ENCODE measurements around the gene MYL6B. TPM values are rescaled to one million over a fixed set of nuclear protein-coding genes. Genes with fewer than 3 reads are reported as not detected.
A peak's percentile ranks its signal among the peaks of the same experiment; 100 is the strongest.

The MYL6B gene
- total RNA-seq, 1 experiment from 2014 or later: 66.5 TPM

DNA sequence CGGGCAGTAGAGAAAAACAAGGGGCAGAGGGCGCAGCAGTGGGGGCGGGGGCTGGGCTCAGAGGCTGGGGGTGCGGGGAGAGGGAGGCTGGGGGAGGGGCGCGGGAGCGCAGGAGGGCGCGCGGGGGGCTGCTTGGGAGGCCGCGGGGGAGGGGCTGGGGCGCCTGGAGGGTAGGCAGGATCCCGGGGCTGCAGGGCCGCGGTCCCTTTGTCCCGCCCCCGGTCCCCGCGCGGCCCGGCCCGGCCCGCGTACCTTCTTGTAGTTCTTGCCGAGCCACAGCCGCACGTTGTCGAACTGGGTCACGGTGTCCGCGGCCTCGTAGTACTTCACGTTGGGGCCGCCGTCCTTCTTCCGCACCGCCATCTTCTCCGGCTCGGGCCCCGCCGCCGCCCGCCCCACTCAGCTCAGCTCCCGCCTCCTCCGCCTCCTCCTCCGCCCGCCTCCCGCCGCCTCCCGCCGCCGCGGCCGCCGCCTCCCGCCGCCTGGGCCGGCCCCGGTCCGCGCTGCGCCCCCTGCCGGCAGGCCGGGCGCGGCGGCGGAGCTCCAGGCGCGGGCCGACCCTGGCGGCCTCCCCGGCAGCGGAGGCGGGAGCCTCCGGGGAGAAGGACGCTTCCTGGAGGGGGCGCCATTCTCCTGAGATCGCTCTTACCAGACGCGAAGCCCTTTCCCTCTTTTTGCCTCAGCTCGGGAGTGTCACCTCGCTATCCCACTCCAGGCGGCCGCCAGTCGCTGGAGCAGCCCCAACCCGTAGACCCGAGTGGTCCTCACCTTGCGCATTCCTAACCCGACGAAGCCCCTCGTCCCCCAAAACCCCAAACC, 36.9 kb downstream of the MYL6B start, which contains the start of gene SMARCC2:
Gene SMARCC2 (minus strand): TSS at position 385 of the 819 bp plus-strand sequence. CDS start 22 bp downstream, at position 363.
- DNase-seq (ENCODE audit: low read depth, low spot score) (peak; percentile 64), ATAC-seq (peak; percentile 91)
- Histone ChIP-seq H3K4me3 (ENCODE audit: low read depth in 2 of 2, low read length in 2 of 2) (peak within 1 kb of the TSS; percentile 77 to 98), H3K27ac (ENCODE audit: low read length) (peak within 1 kb of the TSS; percentile 95), H3K36me3 (ENCODE audit: control insufficient read depth, insufficient read depth, low read length) (peaks cover 17% of the 10 kb centered on the region), H3K27me3 (ENCODE audit: control insufficient read depth, insufficient read depth, low read length) (no peaks in the 10 kb centered on the region), H3K4me1 (ENCODE audit: control insufficient read depth, insufficient read depth, low read length) (peaks cover 12% of the 10 kb centered on the region), H3K9me3 (ENCODE audit: control insufficient read depth, insufficient read depth, low read depth, low read length) (no peaks in the 10 kb centered on the region)
- TF ChIP-seq POLR2AphosphoS5 (IDR thresholded peaks at IDR 0.05; ENCODE audit: low read depth, low read length) (peak; percentile 57), SIN3A (IDR thresholded peaks at IDR 0.05; ENCODE audit: borderline replicate concordance, insufficient read depth, low read depth, low read length) (peak; percentile 89; the same call in 1 of the 2 replicates), TCF7L2 (IDR thresholded peaks at IDR 0.05; ENCODE audit: low read depth, low read length) (no peak)
- TF ChIP-seq, protein P1, sequence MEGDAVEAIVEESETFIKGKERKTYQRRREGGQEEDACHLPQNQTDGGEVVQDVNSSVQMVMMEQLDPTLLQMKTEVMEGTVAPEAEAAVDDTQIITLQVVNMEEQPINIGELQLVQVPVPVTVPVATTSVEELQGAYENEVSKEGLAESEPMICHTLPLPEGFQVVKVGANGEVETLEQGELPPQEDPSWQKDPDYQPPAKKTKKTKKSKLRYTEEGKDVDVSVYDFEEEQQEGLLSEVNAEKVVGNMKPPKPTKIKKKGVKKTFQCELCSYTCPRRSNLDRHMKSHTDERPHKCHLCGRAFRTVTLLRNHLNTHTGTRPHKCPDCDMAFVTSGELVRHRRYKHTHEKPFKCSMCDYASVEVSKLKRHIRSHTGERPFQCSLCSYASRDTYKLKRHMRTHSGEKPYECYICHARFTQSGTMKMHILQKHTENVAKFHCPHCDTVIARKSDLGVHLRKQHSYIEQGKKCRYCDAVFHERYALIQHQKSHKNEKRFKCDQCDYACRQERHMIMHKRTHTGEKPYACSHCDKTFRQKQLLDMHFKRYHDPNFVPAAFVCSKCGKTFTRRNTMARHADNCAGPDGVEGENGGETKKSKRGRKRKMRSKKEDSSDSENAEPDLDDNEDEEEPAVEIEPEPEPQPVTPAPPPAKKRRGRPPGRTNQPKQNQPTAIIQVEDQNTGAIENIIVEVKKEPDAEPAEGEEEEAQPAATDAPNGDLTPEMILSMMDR (IDR thresholded peaks at IDR 0.05): peak; percentile 99
- TF ChIP-seq, protein P2, sequence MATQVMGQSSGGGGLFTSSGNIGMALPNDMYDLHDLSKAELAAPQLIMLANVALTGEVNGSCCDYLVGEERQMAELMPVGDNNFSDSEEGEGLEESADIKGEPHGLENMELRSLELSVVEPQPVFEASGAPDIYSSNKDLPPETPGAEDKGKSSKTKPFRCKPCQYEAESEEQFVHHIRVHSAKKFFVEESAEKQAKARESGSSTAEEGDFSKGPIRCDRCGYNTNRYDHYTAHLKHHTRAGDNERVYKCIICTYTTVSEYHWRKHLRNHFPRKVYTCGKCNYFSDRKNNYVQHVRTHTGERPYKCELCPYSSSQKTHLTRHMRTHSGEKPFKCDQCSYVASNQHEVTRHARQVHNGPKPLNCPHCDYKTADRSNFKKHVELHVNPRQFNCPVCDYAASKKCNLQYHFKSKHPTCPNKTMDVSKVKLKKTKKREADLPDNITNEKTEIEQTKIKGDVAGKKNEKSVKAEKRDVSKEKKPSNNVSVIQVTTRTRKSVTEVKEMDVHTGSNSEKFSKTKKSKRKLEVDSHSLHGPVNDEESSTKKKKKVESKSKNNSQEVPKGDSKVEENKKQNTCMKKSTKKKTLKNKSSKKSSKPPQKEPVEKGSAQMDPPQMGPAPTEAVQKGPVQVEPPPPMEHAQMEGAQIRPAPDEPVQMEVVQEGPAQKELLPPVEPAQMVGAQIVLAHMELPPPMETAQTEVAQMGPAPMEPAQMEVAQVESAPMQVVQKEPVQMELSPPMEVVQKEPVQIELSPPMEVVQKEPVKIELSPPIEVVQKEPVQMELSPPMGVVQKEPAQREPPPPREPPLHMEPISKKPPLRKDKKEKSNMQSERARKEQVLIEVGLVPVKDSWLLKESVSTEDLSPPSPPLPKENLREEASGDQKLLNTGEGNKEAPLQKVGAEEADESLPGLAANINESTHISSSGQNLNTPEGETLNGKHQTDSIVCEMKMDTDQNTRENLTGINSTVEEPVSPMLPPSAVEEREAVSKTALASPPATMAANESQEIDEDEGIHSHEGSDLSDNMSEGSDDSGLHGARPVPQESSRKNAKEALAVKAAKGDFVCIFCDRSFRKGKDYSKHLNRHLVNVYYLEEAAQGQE (IDR thresholded peaks at IDR 0.05; ENCODE audit: insufficient read depth in 1 of 2, low read depth in 2 of 2, low read length in 1 of 2): 0 out of 4 replicates have a peak, but pooled peaks of 1 of the 2 experiments have one; percentile 22
- POLR2A ChIA-PET: interaction anchor here (0.5 to 0.7 kb wide), 5 partner anchors 33 to 436 kb away, joined by 3 to 8 read pairs (median 3); partner anchors contain the start of genes ESYT1, RNF41 and ZC3H10
- no TSS peak for BruUV-seq (replicated peaks)
- in situ Hi-C loops (cut with HindIII; ENCODE audit: low pct_unique_long_range_greater_than_20kb, low sequenced_read_pairs) (no loop called here), intact Hi-C loops (cut with micrococcal nuclease; ENCODE audit: unreplicated experiment) (loop anchor here (1.0 kb wide), 1 partner anchor 70 kb away; no protein-coding TSS in a partner anchor)
- CTCF ChIA-PET: interaction anchor here (0.5 to 2.0 kb wide), 17 partner anchors 9 to 448 kb away, joined by 3 to 41 read pairs (median 5); partner anchors contain the start of genes RBMS2, RNF41 and ZC3H10

DNA sequence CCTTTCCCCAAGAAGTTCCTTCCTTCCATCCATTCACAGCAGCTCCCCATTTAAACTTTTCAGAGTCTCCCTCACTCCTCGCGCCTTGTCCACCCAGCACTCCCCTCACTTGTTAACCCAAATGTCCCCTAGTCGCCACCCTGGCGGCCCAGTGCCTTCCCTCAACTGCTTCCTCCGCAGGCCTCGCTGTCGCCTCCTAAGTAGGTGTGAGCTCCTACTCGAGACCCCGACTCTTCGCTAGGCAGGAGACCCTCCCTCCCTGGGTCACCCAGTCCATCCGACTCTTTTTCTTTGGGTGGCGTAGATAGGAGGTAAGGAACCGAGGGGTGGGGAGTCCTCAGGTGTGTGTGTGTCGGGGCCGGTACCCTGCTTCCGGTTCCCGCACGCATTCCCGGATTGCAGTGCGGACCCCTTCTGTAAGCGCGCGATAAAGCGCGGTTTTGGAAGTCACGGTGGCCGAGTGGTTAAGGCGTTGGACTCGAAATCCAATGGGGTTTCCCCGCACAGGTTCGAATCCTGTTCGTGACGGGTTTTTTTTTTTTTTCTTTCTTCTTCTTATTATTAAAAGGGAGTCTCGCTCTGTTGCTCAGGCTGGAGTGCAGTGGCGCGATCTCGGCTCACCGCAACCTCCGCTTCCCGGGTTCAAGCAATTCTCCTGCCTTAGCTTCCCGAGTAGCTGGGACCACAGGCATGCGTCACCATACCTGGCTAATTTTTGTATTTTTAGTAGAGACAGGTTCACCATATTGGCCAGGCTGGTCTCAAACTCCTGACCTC, 37.7 kb downstream of the MYL6B start:
- DNase-seq (ENCODE audit: low read depth, low spot score): peak; percentile 94
- ChIA-PET POLR2A (interaction anchor here (0.5 to 0.7 kb wide), 3 partner anchors 32 to 435 kb away, joined by 3 to 9 read pairs (median 8); partner anchors contain the start of gene RNF41), CTCF (interaction anchor here (0.5 to 2.0 kb wide), 13 partner anchors 10 to 449 kb away, joined by 4 to 41 read pairs (median 6); partner anchors contain the start of genes RBMS2, RNF41 and ZC3H10)
- H3K27me3 ChIP-seq (ENCODE audit: control insufficient read depth, insufficient read depth, low read length): no peaks in the 10 kb centered on the region
- no peaks in the 10 kb centered on the region for H3K9me3 ChIP-seq (ENCODE audit: control insufficient read depth, insufficient read depth, low read depth, low read length)
- peak; percentile 82 for ATAC-seq
- in situ Hi-C loops (cut with HindIII; ENCODE audit: low pct_unique_long_range_greater_than_20kb, low sequenced_read_pairs) (no loop called here), intact Hi-C loops (cut with micrococcal nuclease; ENCODE audit: unreplicated experiment) (loop anchor here (1.0 kb wide), 1 partner anchor 71 kb away; no protein-coding TSS in a partner anchor)
- BruUV-seq (replicated peaks): no TSS peak
- peak overlapping the region; percentile 68 to 98 for H3K4me3 ChIP-seq (ENCODE audit: low read depth in 2 of 2, low read length in 2 of 2)
- peaks cover 10% of the 10 kb centered on the region for H3K36me3 ChIP-seq (ENCODE audit: control insufficient read depth, insufficient read depth, low read length)
- no peak for TF ChIP-seq TCF7L2 (IDR thresholded peaks at IDR 0.05; ENCODE audit: low read depth, low read length)
- TF ChIP-seq, protein P2 (IDR thresholded peaks at IDR 0.05; ENCODE audit: insufficient read depth in 1 of 2, low read depth in 2 of 2, low read length in 1 of 2): no peak
- TF ChIP-seq, protein P1 (IDR thresholded peaks at IDR 0.05): no peak
- TF ChIP-seq SIN3A (IDR thresholded peaks at IDR 0.05; ENCODE audit: borderline replicate concordance, insufficient read depth, low read depth, low read length): no peak
- TF ChIP-seq POLR2AphosphoS5 (IDR thresholded peaks at IDR 0.05; ENCODE audit: low read depth, low read length): no peak
- peaks cover 12% of the 10 kb centered on the region for H3K4me1 ChIP-seq (ENCODE audit: control insufficient read depth, insufficient read depth, low read length)
- H3K27ac ChIP-seq (ENCODE audit: low read length): peak overlapping the region; percentile 95

Data from Panc1 (cell line).